ENCODE measurements around the gene PCTP.

Gene PCTP

GRCh38 chr17:55806745-55807495, 56.1 kb downstream of the PCTP start:
- no peak for DNase-seq

DNA sequence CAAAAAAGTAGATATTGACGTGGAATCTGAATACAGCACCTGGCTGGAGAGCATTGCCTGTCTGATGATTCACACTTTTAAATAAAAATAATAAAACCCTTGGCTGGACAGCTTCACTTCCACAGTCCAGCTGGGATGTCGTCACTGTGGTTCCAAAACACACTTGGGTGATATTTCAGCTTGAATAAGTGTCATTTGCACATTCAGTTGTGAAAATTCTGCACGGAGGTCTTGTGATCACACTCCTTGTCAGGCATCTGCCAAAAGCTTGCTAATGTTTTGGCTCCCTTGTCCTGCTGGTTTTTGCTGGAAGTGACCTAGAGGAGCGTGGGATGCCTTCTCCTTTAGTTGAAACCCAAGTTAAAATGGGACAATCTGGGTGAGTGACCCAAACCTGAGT, 60.7 kb downstream of the PCTP start:
- no peak for DNase-seq

DNA sequence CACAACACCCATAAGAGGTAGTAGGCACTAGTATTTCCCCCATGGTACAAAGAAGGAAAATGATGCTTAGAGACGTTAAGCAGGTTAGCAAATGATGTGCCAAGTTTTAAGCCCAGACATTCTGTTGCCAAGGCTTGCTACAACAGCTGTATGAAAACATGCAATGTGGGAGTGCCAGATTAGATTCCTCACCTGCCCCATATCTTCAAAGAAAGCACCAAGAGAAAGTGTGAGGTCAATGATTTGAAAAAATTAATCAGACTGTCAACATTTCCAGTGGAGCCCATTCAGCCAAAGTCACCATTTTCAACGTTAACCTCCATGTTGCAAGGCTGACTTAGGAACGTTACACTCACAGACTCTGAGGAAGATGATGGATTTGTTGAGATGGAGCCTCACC, 61.5 kb downstream of the PCTP start:
- DNase-seq, result no peak

GRCh38 chr17:55813944-55814343, 63.1 kb downstream of the PCTP start:
- DNase-seq, result no peak

- no peak for DNase-seq
Measured at GRCh38 chr17:55814377-55814776, 63.5 kb downstream of the PCTP start.

GRCh38 chr17:55816532-55817396, 65.9 kb downstream of the PCTP start:
- peak in 3 of 4 experiments; percentile 38 to 71 (median 55) for DNase-seq

- DNase-seq, result peak in 1 of 4 experiments; percentile 21
Measured at GRCh38 chr17:55817397-55817709, 66.5 kb downstream of the PCTP start.

- no peak for DNase-seq
Measured at GRCh38 chr17:55818026-55818425, 67.2 kb downstream of the PCTP start.

DNA sequence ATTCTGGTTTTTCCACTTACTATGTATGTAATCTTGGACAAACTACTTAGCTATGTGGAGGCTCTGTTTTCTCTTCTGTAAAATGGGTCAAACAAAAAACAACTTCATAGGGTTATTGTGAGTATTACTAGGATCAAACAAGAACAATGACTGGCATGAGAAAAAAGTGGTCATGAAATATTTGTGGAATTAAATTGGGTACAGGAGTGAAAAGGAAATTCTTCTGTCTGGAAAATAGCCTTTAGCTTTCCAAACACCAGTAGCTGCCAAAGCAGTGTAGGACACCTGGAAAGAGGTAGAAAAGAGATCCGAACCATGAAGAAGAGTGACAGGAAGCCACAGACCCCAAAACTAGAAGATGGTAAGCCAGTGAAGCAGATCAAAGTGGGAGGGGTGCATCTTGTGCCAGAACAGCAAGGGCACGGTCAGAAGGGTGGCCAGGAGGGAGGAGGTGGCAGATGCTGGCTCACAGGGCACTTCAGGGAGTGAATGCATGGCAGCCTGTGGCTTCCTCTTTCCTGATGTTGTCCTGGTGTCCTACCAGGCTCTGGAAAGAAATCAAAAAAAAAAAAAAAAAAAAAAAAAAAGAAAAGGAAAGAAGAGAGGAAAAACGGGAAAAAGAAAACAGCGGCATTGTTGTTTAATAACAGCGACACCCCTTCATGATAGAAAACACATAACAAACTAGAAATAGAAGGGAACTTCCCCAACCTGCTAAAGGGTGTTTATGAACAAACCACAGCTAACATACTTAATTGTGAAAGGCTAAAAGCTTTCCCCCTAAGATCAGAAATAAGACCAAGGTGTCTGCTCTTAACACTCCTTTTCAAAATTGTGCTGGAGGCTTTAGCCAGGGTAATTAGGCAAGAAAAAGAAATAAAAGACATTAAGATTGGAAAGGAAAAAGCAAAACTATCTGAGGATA, 67.9 kb downstream of the PCTP start:
- no peak for DNase-seq

- DNase-seq, result no peak
Measured at GRCh38 chr17:55820675-55821074, 69.8 kb downstream of the PCTP start.

- DNase-seq, result no peak
Measured at GRCh38 chr17:55822028-55822427, 71.2 kb downstream of the PCTP start.

- no peak for DNase-seq
Measured at GRCh38 chr17:55825213-55825612, 74.4 kb downstream of the PCTP start.

All from suppressor macrophage (primary cell).